Psoas muscle (tissue), 8 donors: Measurements from ENCODE around the gene FAM131C. TPM values are rescaled to one million over a fixed set of nuclear protein-coding genes. Genes with fewer than 3 reads are reported as not detected.
"Not testable (repeated sequence)": the region's sequence is repeated elsewhere in the genome, so short reads cannot be mapped to it uniquely, and the experiment has no call there.

Source experiments
- ATAC-seq, 4 donors: fragments of 200-7000 bp; cut with Tn5 transposase; one replicate each; pipeline ENCODE4 v1.9.1; 2020; ENCODE audit warnings: moderate library complexity in 3 of 4, mild to moderate bottlenecking in 2 of 4
- DNase-seq, 2 donors: peaks; one replicate each; pipeline ENCODE4 v3.0.0-alpha.2; 2020
- H3K27ac ChIP-seq: fragments of 200-600 bp; one replicate; pipeline ENCODE4 v1.8.0; 2022
- H3K27me3 ChIP-seq, 3 donors: fragments of 200-600 bp in 1 of 3; one replicate each; pipeline versions ENCODE4 v1.6.1 to v1.8.0; 2013 to 2022; ENCODE audit warnings: low read length in 2 of 3, mild to moderate bottlenecking in 2 of 3, moderate library complexity in 1 of 3; ENCODE audit not compliant: insufficient read depth in 3 of 3
- H3K36me3 ChIP-seq, 2 donors: fragments of 200-600 bp in 1 of 2; one replicate each; pipeline versions ENCODE4 v1.6.1 to v1.8.0; 2013 to 2022; ENCODE audit warnings: low read depth in 1 of 2, mild to moderate bottlenecking in 1 of 2, moderate library complexity in 1 of 2; ENCODE audit not compliant: insufficient read depth in 1 of 2
- H3K4me1 ChIP-seq: fragments of 200-600 bp; one replicate; pipeline ENCODE4 v1.8.0; 2022
- H3K4me3 ChIP-seq: fragments of 200-600 bp; one replicate; pipeline ENCODE4 v1.8.0; 2022; ENCODE audit warnings: mild to moderate bottlenecking
- H3K9me3 ChIP-seq: fragments of 200-600 bp; one replicate; pipeline ENCODE4 v1.8.0; 2022
- WGBS, 3 donors: extraction: QIAGEN DNeasy Blood & Tissue Kit; methylation state at CpG; one replicate each; pipeline versions ENCODE4 v1.1.6 to v1.1.7; 2013; 5-methylcytosine and 5-hydroxymethylcytosine counted together
- intact Hi-C, 2 donors: fragments of 100-400 bp; cut with DNase I; formaldehyde crosslinking; loops; one replicate each; pipeline versions ENCODE4 v1.11.0 to v1.14.2; 2022
- polyA plus RNA-seq, 3 donors: library from polyadenylated mRNA; stranded (reverse); fragments of 200-250 nt; gene quantifications; one replicate each; pipeline ENCODE4 v1.2.3, GENCODE V29; 2013
- total RNA-seq, 4 donors: library from RNA; stranded (reverse); fragmentation: NEBNext Ultra II Directional in 2 of 4; extraction: Animal tissue kit (Norgen Biotek cat#: 25700) in 2 of 4; gene quantifications; one replicate each; pipeline versions ENCODE4 v1.2.1 to v1.2.4, GENCODE V29; 2021 to 2023
- TF ChIP-seq, protein P1 (sequence below): fragments of 200-600 bp; IDR thresholded peaks from one replicate; pipeline ENCODE4 v1.8.0; 2022; ENCODE audit warnings: antibody characterized with exemption
- donor health status: healthy with polysubstance abuse.
- donor health status: DM: no; HTN: no; CAD: no; lungs with moderate emphysema.
- donor health status: Bipolar disorder and iron deficiency.
- donor health status: healthy.
- donor health status: DM: yes; HTN: yes; CAD: no.
- donor health status: DM: no; HTN: no; CAD: no.
- donor health status: DM: no; HTN: no; CAD: no.
- donor health status: DM: yes; HTN: yes; CAD: no.

The FAM131C gene
- total and polyA plus RNA-seq, 7 donors: 0.01 to 0.51 (median 0.06) TPM; not detected in 4

DNA sequence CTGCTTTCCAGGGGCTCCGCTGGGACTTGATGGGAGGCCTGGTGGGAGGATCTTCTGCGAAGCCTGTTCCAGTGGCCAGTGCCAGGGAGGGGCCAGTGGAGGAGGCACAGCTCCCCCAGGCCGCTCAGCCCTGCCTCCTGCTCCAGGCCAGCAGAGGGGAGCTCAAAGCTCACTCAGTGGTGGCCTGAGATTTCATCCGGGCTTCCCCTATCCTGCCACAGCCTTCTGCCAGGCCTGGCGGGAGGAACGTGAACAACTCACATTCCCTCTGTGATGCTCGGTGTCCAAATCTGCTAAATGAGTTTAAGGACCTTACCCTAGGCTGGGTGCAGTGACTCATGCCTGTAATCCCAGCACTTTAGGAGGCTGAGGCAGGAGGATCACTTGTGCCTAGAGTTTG lies 26.6 kb downstream of the FAM131C start:
- Histone ChIP-seq H3K36me3 (no peaks in the 10 kb centered on the region), H3K27me3 (no peaks in the 10 kb centered on the region), H3K4me1 (peaks cover 7% of the 10 kb centered on the region), H3K9me3 (no peaks in the 10 kb centered on the region), H3K4me3 (no peak overlapping the region), H3K27ac (no peak overlapping the region)
- intact Hi-C loops: no loop called here
- TF ChIP-seq, protein P1, sequence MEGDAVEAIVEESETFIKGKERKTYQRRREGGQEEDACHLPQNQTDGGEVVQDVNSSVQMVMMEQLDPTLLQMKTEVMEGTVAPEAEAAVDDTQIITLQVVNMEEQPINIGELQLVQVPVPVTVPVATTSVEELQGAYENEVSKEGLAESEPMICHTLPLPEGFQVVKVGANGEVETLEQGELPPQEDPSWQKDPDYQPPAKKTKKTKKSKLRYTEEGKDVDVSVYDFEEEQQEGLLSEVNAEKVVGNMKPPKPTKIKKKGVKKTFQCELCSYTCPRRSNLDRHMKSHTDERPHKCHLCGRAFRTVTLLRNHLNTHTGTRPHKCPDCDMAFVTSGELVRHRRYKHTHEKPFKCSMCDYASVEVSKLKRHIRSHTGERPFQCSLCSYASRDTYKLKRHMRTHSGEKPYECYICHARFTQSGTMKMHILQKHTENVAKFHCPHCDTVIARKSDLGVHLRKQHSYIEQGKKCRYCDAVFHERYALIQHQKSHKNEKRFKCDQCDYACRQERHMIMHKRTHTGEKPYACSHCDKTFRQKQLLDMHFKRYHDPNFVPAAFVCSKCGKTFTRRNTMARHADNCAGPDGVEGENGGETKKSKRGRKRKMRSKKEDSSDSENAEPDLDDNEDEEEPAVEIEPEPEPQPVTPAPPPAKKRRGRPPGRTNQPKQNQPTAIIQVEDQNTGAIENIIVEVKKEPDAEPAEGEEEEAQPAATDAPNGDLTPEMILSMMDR: peak; percentile 20
- ATAC-seq (peak in 1 of 4 donors; percentile 29), DNase-seq (no peak)
- WGBS, 3 donors: 65 to 70% (median 66%) methylated on average over 7 of the region's 7 CpGs

DNA sequence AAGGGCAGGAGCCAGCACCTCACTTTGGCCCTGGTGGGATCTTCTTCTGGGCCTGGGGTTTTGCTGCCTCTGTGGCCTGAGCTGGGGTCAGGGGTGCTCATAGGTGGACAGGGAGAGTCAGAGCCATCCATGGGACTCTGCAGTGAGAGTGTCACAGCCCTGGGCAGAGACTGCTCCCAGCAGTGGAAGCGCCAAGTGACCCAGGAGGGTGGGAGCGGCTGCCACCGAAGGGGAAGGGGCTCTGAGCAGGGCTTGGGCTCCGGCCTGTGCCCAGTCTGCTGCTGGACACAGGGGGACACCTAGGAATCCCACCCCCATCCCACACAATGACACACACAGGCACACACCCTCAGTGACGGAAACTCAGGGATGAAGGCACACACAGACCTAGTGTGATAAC lies 29.5 kb downstream of the FAM131C start:
- H3K4me1 ChIP-seq: peaks cover 5% of the 10 kb centered on the region
- H3K4me3 ChIP-seq: no peak overlapping the region
- H3K27me3 ChIP-seq: no peaks in the 10 kb centered on the region
- H3K36me3 ChIP-seq: no peaks in the 10 kb centered on the region
- ATAC-seq: no peak
- no peaks in the 10 kb centered on the region for H3K9me3 ChIP-seq
- H3K27ac ChIP-seq: no peak overlapping the region
- TF ChIP-seq, protein P1: no peak
- WGBS, 3 donors: 96% methylated on average over 5 of the region's 5 CpGs
- intact Hi-C loops: loop anchor here in 1 of 2 donors (1.0 kb wide), 1 partner anchor 23 kb away; no protein-coding TSS in a partner anchor
- no peak for DNase-seq

DNA sequence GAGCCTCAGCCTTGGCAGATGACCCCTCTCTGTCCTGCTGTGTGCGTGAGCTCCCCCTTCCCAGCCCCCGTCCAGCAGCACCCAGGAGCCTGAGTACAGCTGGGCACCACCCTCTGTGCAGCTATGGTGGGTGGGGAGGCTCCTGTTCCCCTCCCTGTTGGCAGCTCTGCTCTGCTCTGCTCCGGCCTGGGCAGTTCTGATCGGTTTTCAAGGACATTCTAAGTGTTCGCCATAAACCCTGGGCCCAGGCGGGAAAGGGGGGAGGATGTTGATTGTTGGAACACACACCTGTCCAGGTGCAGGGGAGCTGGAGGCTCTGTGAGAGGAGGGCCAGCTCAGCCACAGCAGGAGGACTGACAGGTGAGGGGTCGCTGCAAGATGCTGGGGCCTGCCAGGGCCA lies 29.9 kb downstream of the FAM131C start, which contains the start of gene CLCNKB:
Gene CLCNKB (plus strand): TSS at position 262 of the 400 bp plus-strand sequence. CDS start 711 bp downstream, outside the sequence.
- H3K27me3 ChIP-seq: no peaks in the 10 kb centered on the region
- H3K9me3 ChIP-seq: no peaks in the 10 kb centered on the region
- H3K36me3 ChIP-seq: no peaks in the 10 kb centered on the region
- H3K27ac ChIP-seq: no peak within 1 kb of the TSS
- ATAC-seq: no peak
- 74 to 83% (median 80%) methylated on average over 7 of the region's 7 CpGs for WGBS, 3 donors
- peaks cover under 1% of the 10 kb centered on the region for H3K4me1 ChIP-seq
- TF ChIP-seq, protein P1: no peak
- intact Hi-C loops: no loop called here
- DNase-seq: no peak
- H3K4me3 ChIP-seq: no peak within 1 kb of the TSS

DNA sequence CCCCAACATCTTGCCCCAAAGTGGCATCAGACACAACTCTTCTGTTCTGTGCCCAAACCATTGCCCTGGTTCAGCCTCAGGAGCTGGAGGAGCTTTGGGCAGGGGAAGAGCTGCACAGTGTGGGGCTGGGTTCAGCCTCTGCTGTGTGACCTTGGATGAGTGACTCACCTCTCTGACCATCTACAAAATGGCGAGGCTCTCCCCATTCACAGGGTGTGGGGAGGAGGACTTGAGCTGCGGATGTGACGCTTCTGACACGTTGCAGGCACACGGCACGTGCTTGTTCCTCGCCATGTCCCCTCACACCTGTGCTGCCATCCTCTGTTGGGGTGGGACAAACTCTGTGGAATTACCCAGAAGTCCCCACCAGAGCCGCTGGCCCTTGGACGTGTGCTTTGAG lies 30.8 kb downstream of the FAM131C start:
- DNase-seq, intact Hi-C loops: not testable (repeated sequence)
- peak in 3 of 4 donors; percentile 38 to 51 (median 49) for ATAC-seq

DNA sequence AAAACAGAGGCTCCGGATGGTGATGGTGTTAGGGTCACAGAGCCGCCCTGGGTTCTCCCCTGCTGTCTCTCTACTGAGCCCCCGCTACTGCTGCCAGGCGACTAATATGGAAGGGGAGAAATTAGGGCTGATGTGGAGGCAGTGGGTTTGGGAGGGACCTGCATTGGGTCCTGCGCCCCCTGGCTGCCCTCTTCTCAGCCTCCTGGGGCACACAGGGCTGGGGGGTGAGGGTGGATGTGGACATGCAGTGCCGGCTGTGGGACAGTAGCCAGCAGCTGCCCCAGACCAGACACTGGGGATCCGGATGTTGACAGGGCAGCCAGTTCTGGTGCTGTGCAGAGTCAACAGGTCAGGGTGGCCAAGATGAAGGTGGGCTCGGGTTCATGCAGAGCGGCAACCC lies 31.4 kb downstream of the FAM131C start:
- TF ChIP-seq, protein P1: no peak
- no peak overlapping the region for H3K4me3 ChIP-seq
- WGBS, 3 donors: 78 to 88% (median 80%) methylated on average over 9 of the region's 9 CpGs
- H3K36me3 ChIP-seq: no peaks in the 10 kb centered on the region
- DNase-seq (no peak), ATAC-seq (peak in 1 of 4 donors; percentile 29)
- no peak overlapping the region for H3K27ac ChIP-seq
- H3K9me3 ChIP-seq: no peaks in the 10 kb centered on the region
- H3K4me1 ChIP-seq: no peaks in the 10 kb centered on the region
- H3K27me3 ChIP-seq: no peaks in the 10 kb centered on the region
- intact Hi-C loops: no loop called here

More for the DNA sequence above, 30.8 kb downstream of the FAM131C start:
- not testable (repeated sequence) for H3K36me3 ChIP-seq, H3K27ac ChIP-seq, H3K4me3 ChIP-seq, H3K9me3 ChIP-seq, H3K4me1 ChIP-seq, H3K27me3 ChIP-seq
- whole genome bisulfite sequencing, 3 donors: 78 to 86% (median 80%) methylated on average over 8 to 9 of the region's 9 CpGs
